ENCODE measurements around the gene AKT2. TPM values are rescaled to one million over a fixed set of nuclear protein-coding genes. Genes with fewer than 3 reads are reported as not detected.

AKT2 gene
- total RNA-seq, 1 donor from 2014 or later: 200 TPM

GRCh38 chr19:40277356-40278059, 7.6 kb downstream of the AKT2 start:
- H3K4me1 Mint-ChIP-seq: peaks cover 37% of the 10 kb centered on the region
- no peak overlapping the region for H3K4me3 Mint-ChIP-seq
- no peaks in the 10 kb centered on the region for H3K27me3 Mint-ChIP-seq (ENCODE audit: low read depth)
- peak overlapping the region; percentile 48 for H3K27ac Mint-ChIP-seq
- TF ChIP-seq CTCF (IDR thresholded peaks at IDR 0.05; ENCODE audit: unreplicated experiment): no peak
- H3K36me3 Mint-ChIP-seq: no peaks in the 10 kb centered on the region
- no peak for DNase-seq (ENCODE audit: low spot score in 2 of 2, unreplicated experiment in 2 of 2)
- no peaks in the 10 kb centered on the region for H3K9me3 Mint-ChIP-seq

GRCh38 chr19:40274585-40275544, 10.3 kb downstream of the AKT2 start:
- Mint-ChIP-seq H3K36me3 (peaks cover 3% of the 10 kb centered on the region), H3K4me3 (no peak overlapping the region), H3K4me1 (peaks cover 26% of the 10 kb centered on the region), H3K9me3 (no peaks in the 10 kb centered on the region), H3K27ac (peak overlapping the region; percentile 43), H3K27me3 (ENCODE audit: low read depth) (no peaks in the 10 kb centered on the region)
- DNase-seq (ENCODE audit: low spot score in 2 of 2, unreplicated experiment in 2 of 2): no peak
- no peak for TF ChIP-seq CTCF (IDR thresholded peaks at IDR 0.05; ENCODE audit: unreplicated experiment)

DNA sequence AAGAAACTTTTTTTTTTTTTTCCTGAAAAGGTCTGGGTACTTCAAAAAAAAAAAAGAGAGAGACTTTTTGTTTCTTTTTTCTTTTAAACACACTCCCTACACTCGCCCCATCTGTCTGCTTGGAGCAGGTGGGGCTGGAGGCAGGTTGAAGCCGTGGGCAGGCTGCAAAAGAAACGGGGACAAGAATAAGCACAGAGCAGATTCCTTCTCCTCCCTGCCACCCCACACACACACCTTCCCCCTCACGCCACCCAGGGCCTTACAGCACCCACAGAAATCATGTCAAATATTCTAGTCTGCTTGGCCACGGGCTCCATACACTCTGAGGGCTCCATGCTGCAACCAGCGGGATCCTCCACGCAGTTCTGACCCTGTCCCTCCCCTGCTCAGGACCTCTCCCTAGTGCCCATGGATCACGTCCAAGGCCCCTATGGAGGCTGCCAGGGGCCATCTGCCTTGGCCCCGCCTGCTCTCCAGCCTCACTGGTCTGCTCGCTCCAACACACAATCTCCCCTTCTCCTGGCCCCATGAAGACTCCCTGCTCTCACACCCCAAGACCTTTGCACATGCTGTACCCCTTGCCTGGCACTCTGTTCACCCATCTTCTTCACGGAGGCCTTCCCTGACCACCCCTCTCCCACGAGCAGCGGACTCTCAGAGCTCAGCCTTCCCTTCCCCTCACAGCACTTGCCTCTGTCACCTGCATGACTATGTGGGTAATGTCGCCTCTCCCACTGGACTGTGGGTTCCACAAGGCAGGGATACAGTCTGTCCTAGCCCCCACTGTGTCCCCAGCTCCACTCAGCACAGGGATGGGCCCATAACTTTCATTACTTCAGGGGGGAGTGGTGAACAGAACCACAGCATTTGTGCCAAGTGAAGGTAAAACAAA, 11.4 kb downstream of the AKT2 start:
- Mint-ChIP-seq H3K9me3 (no peaks in the 10 kb centered on the region), H3K36me3 (peaks cover 9% of the 10 kb centered on the region), H3K4me3 (no peak overlapping the region), H3K27me3 (ENCODE audit: low read depth) (no peaks in the 10 kb centered on the region), H3K4me1 (peaks cover 20% of the 10 kb centered on the region), H3K27ac (peak overlapping the region; percentile 7)
- TF ChIP-seq CTCF (IDR thresholded peaks at IDR 0.05; ENCODE audit: unreplicated experiment): no peak
- no peak for DNase-seq (ENCODE audit: low spot score in 2 of 2, unreplicated experiment in 2 of 2)

DNA sequence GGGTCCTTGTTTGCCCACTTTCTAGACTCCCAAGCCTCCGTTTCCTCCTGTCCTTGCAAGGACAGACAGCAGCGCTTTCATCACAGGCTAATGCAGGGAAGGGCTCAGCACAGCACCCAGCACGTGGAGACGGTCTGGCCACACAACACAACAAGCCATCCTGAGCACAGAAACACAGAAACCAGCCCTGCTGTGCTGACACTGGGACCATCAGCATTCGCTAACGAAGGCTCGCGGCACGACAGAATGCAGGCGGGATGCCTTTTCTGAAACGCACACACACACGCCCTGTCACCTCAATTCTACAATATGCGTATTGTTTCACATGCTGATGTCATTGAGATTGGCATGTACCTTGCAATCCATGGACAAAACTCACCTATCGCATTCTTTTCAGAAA, 12.9 kb downstream of the AKT2 start:
- no peak overlapping the region for H3K4me3 Mint-ChIP-seq
- peaks cover 6% of the 10 kb centered on the region for H3K4me1 Mint-ChIP-seq
- H3K27me3 Mint-ChIP-seq (ENCODE audit: low read depth): no peaks in the 10 kb centered on the region
- no peak for DNase-seq (ENCODE audit: low spot score in 2 of 2, unreplicated experiment in 2 of 2)
- TF ChIP-seq CTCF (IDR thresholded peaks at IDR 0.05; ENCODE audit: unreplicated experiment): no peak
- H3K9me3 Mint-ChIP-seq: no peaks in the 10 kb centered on the region
- H3K27ac Mint-ChIP-seq: no peak overlapping the region
- H3K36me3 Mint-ChIP-seq: peaks cover 9% of the 10 kb centered on the region

DNA sequence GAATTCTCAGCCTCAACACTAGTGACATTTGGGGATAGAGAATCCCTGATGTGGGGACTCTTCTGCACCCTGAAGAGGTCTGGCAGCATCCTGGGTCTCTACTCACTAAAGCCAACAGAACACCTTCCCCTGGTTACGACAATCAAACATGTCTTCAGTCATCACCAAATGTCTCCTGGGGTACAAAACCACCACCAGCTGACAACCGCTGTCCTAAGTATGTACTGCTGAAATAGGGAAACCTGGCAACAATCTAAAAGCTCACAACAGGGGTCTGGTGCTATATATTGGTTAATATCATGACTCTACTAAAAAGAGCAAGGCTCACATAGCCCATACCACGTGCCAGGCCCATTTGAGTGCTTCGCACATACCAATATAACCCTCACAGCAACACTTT, 13.4 kb downstream of the AKT2 start:
- no peaks in the 10 kb centered on the region for H3K27me3 Mint-ChIP-seq (ENCODE audit: low read depth)
- DNase-seq (ENCODE audit: low spot score in 2 of 2, unreplicated experiment in 2 of 2): no peak
- no peaks in the 10 kb centered on the region for H3K9me3 Mint-ChIP-seq
- H3K36me3 Mint-ChIP-seq: peaks cover 9% of the 10 kb centered on the region
- no peak overlapping the region for H3K27ac Mint-ChIP-seq
- TF ChIP-seq CTCF (IDR thresholded peaks at IDR 0.05; ENCODE audit: unreplicated experiment): no peak
- no peak overlapping the region for H3K4me3 Mint-ChIP-seq
- peaks cover 3% of the 10 kb centered on the region for H3K4me1 Mint-ChIP-seq
